M059J (cell line): ENCODE results near the gene RBBP4. TPM values are rescaled to one million over a fixed set of nuclear protein-coding genes. Genes with fewer than 3 reads are reported as not detected.
A peak's percentile ranks its signal among the peaks of the same experiment; 100 is the strongest.

Experiments used
- DNase-seq: peaks from one replicate; pipeline ENCODE4 v3.0.0-alpha.2; 2012; ENCODE audit warnings: low read depth
- total RNA-seq: library from RNA; depleted of rRNA; stranded (reverse); fragments of >200 nt; shearing (Covaris generic); gene quantifications from 2 replicates; pipeline ENCODE4 v1.2.3, GENCODE V29; 2014; rRNA removed

Gene RBBP4
- total RNA-seq, 1 experiment from 2014 or later = 233 TPM

- no peak for DNase-seq
Observed at GRCh38 chr1:32719681-32720275, 68.8 kb downstream of the RBBP4 start.

GRCh38 chr1:32724678-32725614, 73.9 kb downstream of the RBBP4 start:
- peak; percentile 91 for DNase-seq

GRCh38 chr1:32725615-32725982, 74.6 kb downstream of the RBBP4 start:
- DNase-seq = no peak

- no peak for DNase-seq
Observed at GRCh38 chr1:32727876-32728275, 76.9 kb downstream of the RBBP4 start.

GRCh38 chr1:32728413-32729077, 77.5 kb downstream of the RBBP4 start:
- no peak for DNase-seq

GRCh38 chr1:32729254-32730046, 78.4 kb downstream of the RBBP4 start:
- DNase-seq = no peak

GRCh38 chr1:32733582-32734321, 82.7 kb downstream of the RBBP4 start:
- no peak for DNase-seq

Other genes starting within 250 kb of the RBBP4 start
- gene ZBTB8B, start 186.1 kb upstream of the RBBP4 start, total RNA-seq = 0.02 and 0.32 TPM in 2 replicates
- gene ZBTB8A, start 111.8 kb upstream of the RBBP4 start, total RNA-seq = 3.2 and 6.3 TPM in 2 replicates
- 85.1 and 88.1 TPM in 2 replicates for gene ZBTB8OS, start 658 bp upstream of the RBBP4 start, total RNA-seq
- gene SYNC, start 51.6 kb downstream of the RBBP4 start, total RNA-seq = 22.3 and 38.2 TPM in 2 replicates
- gene YARS1, start 166.2 kb downstream of the RBBP4 start, total RNA-seq = 83.6 and 87.2 TPM in 2 replicates
- 20.9 and 30.3 TPM in 2 replicates for gene S100PBP, start 166.4 kb downstream of the RBBP4 start, total RNA-seq
- gene FNDC5, start 219.7 kb downstream of the RBBP4 start, total RNA-seq = 0.49 and 2.9 TPM in 2 replicates
- gene HPCA, start 235.3 kb downstream of the RBBP4 start, total RNA-seq = 0.07 TPM in 1 of 2 replicates, not detected in the other